H1 (cell line): ENCODE results near the gene IL22RA2. TPM values are rescaled to one million over a fixed set of nuclear protein-coding genes. Genes with fewer than 3 reads are reported as not detected.

Experiments used
- CTCF ChIA-PET: fragments of 300-600 bp; sonication (Branson Sonifier 250); formaldehyde crosslinking; loops from one replicate; lab custom pipeline; 2021; ENCODE audit not compliant: partially characterized antibody; lab: Charles Lee
- POLR2A ChIA-PET: fragments of 300-600 bp; sonication (Branson Sonifier 250); formaldehyde crosslinking; loops from one replicate; lab custom pipeline; 2021; ENCODE audit warnings: inconsistent platforms; ENCODE audit not compliant: partially characterized antibody; lab: Charles Lee
- DNase-seq, 2 experiments: peaks; one replicate each; pipeline versions ENCODE4 v3.0.0 to v3.0.0-alpha.2; 2010 to 2022; ENCODE audit warnings: low spot score in 2 of 2, low read depth in 1 of 2, mixed read lengths in 1 of 2
- FAIRE-seq: peaks from 2 replicates; lab custom pipeline; 2011; peaks lifted over from hg19 to GRCh38; lab: Jason Lieb, UNC
- H2AFZ ChIP-seq: 2 replicates; pipeline ENCODE4 v1.8.1; 2012; ENCODE audit warnings: low read length, inconsistent platforms
- H2AK5ac ChIP-seq: 2 replicates; pipeline ENCODE4 v1.6.1; 2013; ENCODE audit warnings: low read depth, low read length
- H2BK120ac ChIP-seq: replicated peaks from 2 replicates; pipeline ENCODE3; 2013; ENCODE audit warnings: low read depth, low read length, inconsistent platforms
- H2BK12ac ChIP-seq: 2 replicates; pipeline ENCODE4 v1.6.1; 2013; ENCODE audit warnings: low read depth, low read length
- H2BK15ac ChIP-seq: 2 replicates; pipeline ENCODE4 v1.6.1; 2013; ENCODE audit warnings: low read length
- H2BK20ac ChIP-seq: 2 replicates; pipeline ENCODE4 v1.6.1; 2013; ENCODE audit warnings: low read length
- H2BK5ac ChIP-seq: 2 replicates; pipeline ENCODE4 v1.6.1; 2013; ENCODE audit warnings: low read depth, low read length
- H3K14ac ChIP-seq: 2 replicates; pipeline ENCODE4 v1.6.1; 2013; ENCODE audit warnings: inconsistent platforms; ENCODE audit not compliant: insufficient read length
- H3K18ac ChIP-seq: 2 replicates; pipeline ENCODE4 v1.6.1; 2013; ENCODE audit warnings: low read length; ENCODE audit errors: extremely low read depth
- H3K23ac ChIP-seq: 2 replicates; pipeline ENCODE4 v1.6.1; 2013; ENCODE audit warnings: inconsistent platforms; ENCODE audit not compliant: insufficient read length
- H3K23me2 ChIP-seq: 2 replicates; pipeline ENCODE4 v1.6.1; 2013; ENCODE audit warnings: low read depth, low read length
- H3K27ac ChIP-seq: 2 replicates; pipeline ENCODE4 v1.6.1; 2011; ENCODE audit warnings: low read depth, low read length, inconsistent platforms
- H3K27me3 ChIP-seq, 4 experiments: replicated peaks in 1 of 4; 1 replicate in 1 of 4; 2 replicates in 3 of 4; pipeline versions ENCODE4 v1.6.1 to v1.8.1; 2011 to 2013; ENCODE audit warnings: low read length in 3 of 4, mild to moderate bottlenecking in 3 of 4, inconsistent platforms in 2 of 4, mixed read lengths in 2 of 4, moderate library complexity in 1 of 4; ENCODE audit not compliant: control insufficient read depth in 3 of 4, insufficient read depth in 3 of 4; ENCODE audit errors: extremely low read depth in 1 of 4
- H3K36me3 ChIP-seq, 4 experiments: 2 replicates each; pipeline versions ENCODE4 v1.6.1 to v1.8.1; 2011 to 2013; ENCODE audit warnings: mild to moderate bottlenecking in 4 of 4, low read length in 3 of 4, moderate library complexity in 2 of 4, control low read depth in 1 of 4, inconsistent platforms in 1 of 4; ENCODE audit not compliant: insufficient read depth in 4 of 4, control insufficient read depth in 2 of 4
- H3K4ac ChIP-seq: replicated peaks from 2 replicates; pipeline ENCODE3; 2013; ENCODE audit warnings: low read length, low read depth, mixed read lengths, inconsistent platforms; ENCODE audit not compliant: insufficient read length
- H3K4me1 ChIP-seq, 4 experiments: replicated peaks in 1 of 4; 1 replicate in 1 of 4; 2 replicates in 3 of 4; pipeline versions ENCODE4 v1.6.1 to v1.8.1; 2011 to 2013; ENCODE audit warnings: low read length in 3 of 4, inconsistent platforms in 2 of 4, mixed read lengths in 1 of 4; ENCODE audit not compliant: insufficient read depth in 4 of 4, control insufficient read depth in 3 of 4
- H3K4me2 ChIP-seq, 2 experiments: 2 replicates each; pipeline versions ENCODE4 v1.6.1 to v1.8.1; 2011 to 2013; ENCODE audit warnings: low read depth in 2 of 2, low read length in 2 of 2, control low read depth in 1 of 2, inconsistent platforms in 1 of 2, mild to moderate bottlenecking in 1 of 2; ENCODE audit not compliant: insufficient read depth in 1 of 2
- H3K4me3 ChIP-seq, 4 experiments: fragments of 200-600, 300-600 bp in 1 of 4; sonication (generic), shearing (Covaris generic), sonication (Bioruptor Twin) in 1 of 4; 2 replicates each; pipeline versions ENCODE4 v1.5.1 to v1.8.1; 2011 to 2016; ENCODE audit warnings: low read length in 4 of 4, low read depth in 3 of 4, control low read depth in 2 of 4, inconsistent platforms in 2 of 4, mild to moderate bottlenecking in 2 of 4, mixed read lengths in 1 of 4, moderate library complexity in 1 of 4; ENCODE audit not compliant: insufficient read depth in 2 of 4; ENCODE audit errors: extremely low read depth in 1 of 4
- H3K56ac ChIP-seq: replicated peaks from 2 replicates; pipeline ENCODE3; 2013; ENCODE audit warnings: low read depth, mild to moderate bottlenecking, mixed read lengths, low read length, inconsistent platforms; ENCODE audit not compliant: insufficient read length
- H3K79me1 ChIP-seq: 2 replicates; pipeline ENCODE4 v1.6.1; 2013; ENCODE audit warnings: low read depth, low read length, control low read depth
- H3K79me2 ChIP-seq, 2 experiments: 2 replicates each; pipeline versions ENCODE4 v1.6.1 to v1.8.1; 2012 to 2013; ENCODE audit warnings: low read length in 2 of 2, mild to moderate bottlenecking in 2 of 2, inconsistent platforms in 1 of 2; ENCODE audit not compliant: insufficient read depth in 2 of 2, control insufficient read depth in 1 of 2
- H3K9ac ChIP-seq, 4 experiments: replicated peaks in 1 of 4; 1 replicate in 1 of 4; 2 replicates in 3 of 4; pipeline versions ENCODE4 v1.6.1 to v1.8.1; 2011 to 2013; ENCODE audit warnings: low read depth in 3 of 4, low read length in 3 of 4, control low read depth in 2 of 4, mild to moderate bottlenecking in 2 of 4, moderate library complexity in 2 of 4, inconsistent platforms in 1 of 4; ENCODE audit errors: extremely low read depth in 1 of 4
- H3K9me3 ChIP-seq, 2 experiments: 2 replicates each; pipeline versions ENCODE4 v1.6.1 to v1.8.1; 2012 to 2013; ENCODE audit warnings: mild to moderate bottlenecking in 2 of 2, moderate library complexity in 2 of 2, control low read depth in 1 of 2, inconsistent platforms in 1 of 2, low read depth in 1 of 2, low read length in 1 of 2, mixed read lengths in 1 of 2; ENCODE audit not compliant: insufficient read depth in 2 of 2
- H4K20me1 ChIP-seq, 2 experiments: replicated peaks in 1 of 2; 2 replicates each; pipeline versions ENCODE3 to v1.8.1; 2011 to 2013; ENCODE audit warnings: inconsistent platforms in 2 of 2, low read length in 2 of 2, mild to moderate bottlenecking in 1 of 2; ENCODE audit not compliant: insufficient read depth in 2 of 2, control insufficient read depth in 1 of 2
- H4K5ac ChIP-seq: 2 replicates; pipeline ENCODE4 v1.6.1; 2013; ENCODE audit warnings: low read length, low read depth, mixed read lengths, inconsistent platforms; ENCODE audit not compliant: insufficient read length
- H4K8ac ChIP-seq: 2 replicates; pipeline ENCODE4 v1.8.0; 2013; ENCODE audit warnings: mild to moderate bottlenecking, moderate library complexity, low read length, inconsistent platforms; ENCODE audit not compliant: insufficient read depth; ENCODE audit errors: extremely low read depth
- H4K91ac ChIP-seq: replicated peaks from 2 replicates; pipeline ENCODE3; 2013; ENCODE audit warnings: low read length, mixed read lengths, inconsistent platforms; ENCODE audit not compliant: insufficient read length
- NRF1 ChIP-seq: IDR thresholded peaks from 2 replicates; pipeline ENCODE4 v1.6.1; 2011; ENCODE audit warnings: mild to moderate bottlenecking, low read depth, low read length, improper control_type of control experiment
- RFX5 ChIP-seq: IDR thresholded peaks from 2 replicates; pipeline ENCODE4 v1.6.1; 2011; ENCODE audit warnings: low read depth, low read length, improper control_type of control experiment, borderline replicate concordance
- SUZ12 ChIP-seq: fragments of 200-600 bp; sonication (generic); IDR thresholded peaks from 2 replicates; pipeline ENCODE4 v1.6.1; 2012; ENCODE audit warnings: mild to moderate bottlenecking, inconsistent platforms, low read length, moderate library complexity, mixed read lengths
- TCF12 ChIP-seq: IDR thresholded peaks from 2 replicates; pipeline ENCODE4 v1.6.1; 2011; ENCODE audit warnings: low read depth, mild to moderate bottlenecking, low read length
- TEAD4 ChIP-seq: IDR thresholded peaks from 2 replicates; pipeline ENCODE4 v1.6.1; 2012; ENCODE audit warnings: low read depth, low read length, inconsistent platforms, mixed read lengths
- WGBS, 2 experiments: shearing (Covaris generic) in 1 of 2; methylation state at CpG; one replicate each; pipeline versions ENCODE4 v1.1.6 to v1.1.7; 2013 to 2015; ENCODE audit warnings: low lambda C conversion rate in 2 of 2, mixed read lengths in 2 of 2, inconsistent platforms in 1 of 2, low coverage in 1 of 2, missing lambda C conversion rate in 1 of 2; ENCODE audit not compliant: insufficient replicate concordance in 2 of 2, insufficient coverage in 1 of 2, insufficient read length in 1 of 2; ENCODE audit errors: extremely low coverage in 1 of 2, missing lambda C conversion rate in 1 of 2; 5-methylcytosine and 5-hydroxymethylcytosine counted together
- polyA plus RNA-seq, 7 experiments: library from polyadenylated mRNA; depleted of rRNA in 3 of 7; stranded (reverse) in 5 of 7; unstranded in 2 of 7; fragments of >200 nt in 5 of 7; fragments of 200-250 nt in 2 of 7; gene quantifications; 1 replicate in 5 of 7; 2 replicates in 1 of 7; 4 replicates in 1 of 7; pipeline versions ENCODE4 v1.2.1 to v1.2.3, GENCODE V29; 2011 to 2013; ENCODE audit warnings: missing spikeins in 2 of 7, mixed read lengths in 2 of 7
- total RNA-seq: library from RNA; stranded (reverse); fragmentation: NEBNext Ultra II Directional; extraction: Animal tissue kit (Norgen Biotek cat#: 25700); gene quantifications from 2 replicates; pipeline ENCODE4 v1.2.1, GENCODE V29; 2021
- TF ChIP-seq, protein P1 (sequence below): IDR thresholded peaks from 2 replicates; pipeline ENCODE4 v1.6.1; 2011; ENCODE audit warnings: low read depth, mild to moderate bottlenecking, low read length; ENCODE audit not compliant: insufficient read depth
- TF ChIP-seq, protein P2 (sequence below): IDR thresholded peaks from 2 replicates; pipeline ENCODE4 v1.6.1; 2012; ENCODE audit warnings: low read length, inconsistent platforms

Gene IL22RA2
- total and polyA plus RNA-seq, 2 of the 8 experiments (the other 6 are each of a cell fraction or from before 2014, with no cell fraction given): not detected

DNA sequence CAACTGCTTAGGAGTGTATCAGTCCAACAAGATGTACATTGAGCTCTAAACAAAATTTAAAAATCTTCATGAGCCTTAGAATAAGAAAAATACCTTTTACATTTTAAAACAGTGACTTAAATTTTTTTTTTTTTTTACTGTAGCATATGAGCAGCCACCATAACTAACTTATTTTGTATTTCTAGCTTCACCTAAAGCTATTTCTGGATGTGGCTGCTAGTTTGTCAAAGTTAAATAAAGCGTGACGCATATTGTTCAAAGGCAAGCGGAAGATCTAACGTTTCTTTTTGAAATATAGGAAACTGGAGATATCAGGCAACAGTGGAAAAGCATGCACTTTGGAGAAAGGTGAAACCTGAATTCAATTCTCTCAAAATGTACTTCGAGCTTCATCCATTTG is 3.3 kb upstream of the IL22RA2 start:
- no peaks in the 10 kb centered on the region for H3K79me1 ChIP-seq
- H3K4me2 ChIP-seq: no peak overlapping the region
- H3K79me2 ChIP-seq: no peaks in the 10 kb centered on the region
- TF ChIP-seq, protein P1, sequence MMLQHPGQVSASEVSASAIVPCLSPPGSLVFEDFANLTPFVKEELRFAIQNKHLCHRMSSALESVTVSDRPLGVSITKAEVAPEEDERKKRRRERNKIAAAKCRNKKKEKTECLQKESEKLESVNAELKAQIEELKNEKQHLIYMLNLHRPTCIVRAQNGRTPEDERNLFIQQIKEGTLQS: no peak
- TF ChIP-seq, protein P2, sequence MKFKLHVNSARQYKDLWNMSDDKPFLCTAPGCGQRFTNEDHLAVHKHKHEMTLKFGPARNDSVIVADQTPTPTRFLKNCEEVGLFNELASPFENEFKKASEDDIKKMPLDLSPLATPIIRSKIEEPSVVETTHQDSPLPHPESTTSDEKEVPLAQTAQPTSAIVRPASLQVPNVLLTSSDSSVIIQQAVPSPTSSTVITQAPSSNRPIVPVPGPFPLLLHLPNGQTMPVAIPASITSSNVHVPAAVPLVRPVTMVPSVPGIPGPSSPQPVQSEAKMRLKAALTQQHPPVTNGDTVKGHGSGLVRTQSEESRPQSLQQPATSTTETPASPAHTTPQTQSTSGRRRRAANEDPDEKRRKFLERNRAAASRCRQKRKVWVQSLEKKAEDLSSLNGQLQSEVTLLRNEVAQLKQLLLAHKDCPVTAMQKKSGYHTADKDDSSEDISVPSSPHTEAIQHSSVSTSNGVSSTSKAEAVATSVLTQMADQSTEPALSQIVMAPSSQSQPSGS: no peak
- TF ChIP-seq TEAD4 (no peak), NRF1 (no peak), TCF12 (no peak), SUZ12 (no peak), RFX5 (no peak)
- TF ChIP-seq, all 59 proteins: peak for 0
- H3K9ac ChIP-seq: no peak overlapping the region
- H3K4me1 ChIP-seq: peaks cover 0 to 6% (median under 1%) of the 10 kb centered on the region in 4 experiments; a peak in 2 of 7 replicates
- no peak overlapping the region for H3K18ac ChIP-seq
- H2BK20ac ChIP-seq: no peak overlapping the region
- H4K8ac ChIP-seq: no peak overlapping the region
- no peaks in the 10 kb centered on the region for H3K23me2 ChIP-seq
- H2BK5ac ChIP-seq: no peak overlapping the region
- no peak overlapping the region for H2AFZ ChIP-seq
- FAIRE-seq (no peak), DNase-seq (no peak)
- no peaks in the 10 kb centered on the region for H3K27me3 ChIP-seq
- no peak overlapping the region for H3K23ac ChIP-seq
- H2BK15ac ChIP-seq: no peak overlapping the region
- POLR2A ChIA-PET: no interaction called here
- no peak overlapping the region for H2AK5ac ChIP-seq
- CTCF ChIA-PET: interaction anchor here (0.7 kb wide), 1 partner anchor 17 kb away, joined by 4 read pairs; no protein-coding TSS in a partner anchor
- H3K56ac ChIP-seq: no peak overlapping the region
- H2BK120ac ChIP-seq: no peak overlapping the region
- no peak overlapping the region for H3K27ac ChIP-seq
- H3K14ac ChIP-seq: no peak overlapping the region
- H3K4me3 ChIP-seq: no peak overlapping the region
- H3K9me3 ChIP-seq: peaks cover 23 to 24% of the 10 kb centered on the region in 2 experiments
- no peak overlapping the region for H4K5ac ChIP-seq
- no peak overlapping the region for H2BK12ac ChIP-seq
- H3K4ac ChIP-seq: no peak overlapping the region
- H4K20me1 ChIP-seq: no peaks in the 10 kb centered on the region
- peaks cover 0 to 3% (median under 1%) of the 10 kb centered on the region in 4 experiments; a peak in 2 of 8 replicates for H3K36me3 ChIP-seq
- no peak overlapping the region for H4K91ac ChIP-seq
- 91% methylated on average over 5 of the region's 5 CpGs; no CpG with 5 or more reads in 1 of the 2 experiments for WGBS, 2 experiments
